GM21786 (cell line): ENCODE data around the gene ETS2.

Experiments
- ATAC-seq: cut with Tn5 transposase; IDR thresholded peaks from one replicate; pipeline ENCODE4 v1.9.1; 2021; ENCODE audit not compliant: unreplicated experiment

ETS2 gene

GRCh38 chr21:38777531-38777930 lies 28.2 kb upstream of the ETS2 start:
- ATAC-seq, result no peak

GRCh38 chr21:38780879-38781278 lies 24.9 kb upstream of the ETS2 start:
- ATAC-seq, result no peak

- no peak for ATAC-seq
These were observed 21.1 kb upstream of the ETS2 start for GRCh38 chr21:38784458-38785266.

- ATAC-seq, result no peak
These were observed 20.2 kb upstream of the ETS2 start for GRCh38 chr21:38785483-38785882.

GRCh38 chr21:38787016-38787415 lies 18.7 kb upstream of the ETS2 start:
- no peak for ATAC-seq

- ATAC-seq, result no peak
These were observed 18.1 kb upstream of the ETS2 start for GRCh38 chr21:38787461-38788274.

- ATAC-seq, result no peak
These were observed 17.3 kb upstream of the ETS2 start for GRCh38 chr21:38788275-38788905.

- ATAC-seq, result no peak
These were observed 16.5 kb upstream of the ETS2 start for GRCh38 chr21:38789275-38789674.

- ATAC-seq, result no peak
These were observed 15.7 kb upstream of the ETS2 start for GRCh38 chr21:38790059-38790458.

- no peak for ATAC-seq
These were observed 14.8 kb upstream of the ETS2 start for GRCh38 chr21:38790961-38791360.

- ATAC-seq, result no peak
These were observed 12.9 kb upstream of the ETS2 start for GRCh38 chr21:38792676-38793459.

GRCh38 chr21:38793926-38794713 lies 11.6 kb upstream of the ETS2 start:
- ATAC-seq, result no peak

- no peak for ATAC-seq
These were observed 10.8 kb upstream of the ETS2 start for GRCh38 chr21:38794978-38795377.

- ATAC-seq, result no peak
These were observed 10.3 kb upstream of the ETS2 start for GRCh38 chr21:38795475-38795874.

- ATAC-seq, result no peak
These were observed 9.3 kb upstream of the ETS2 start for GRCh38 chr21:38796424-38796823.

- no peak for ATAC-seq
These were observed 8.3 kb upstream of the ETS2 start for GRCh38 chr21:38797470-38797869.

- ATAC-seq, result no peak
These were observed 7.6 kb upstream of the ETS2 start for GRCh38 chr21:38798081-38798480.

GRCh38 chr21:38798481-38798882 lies 7.2 kb upstream of the ETS2 start:
- no peak for ATAC-seq

- no peak for ATAC-seq
These were observed 5.5 kb upstream of the ETS2 start for GRCh38 chr21:38800046-38800758.
